Retina (tissue), 1 donor: Measurements from ENCODE around the gene GDPD5.

ENCODE experiments used
- DNase-seq: peaks from one replicate; pipeline ENCODE4 v3.0.0-alpha.2; 2016

Gene GDPD5

DNA sequence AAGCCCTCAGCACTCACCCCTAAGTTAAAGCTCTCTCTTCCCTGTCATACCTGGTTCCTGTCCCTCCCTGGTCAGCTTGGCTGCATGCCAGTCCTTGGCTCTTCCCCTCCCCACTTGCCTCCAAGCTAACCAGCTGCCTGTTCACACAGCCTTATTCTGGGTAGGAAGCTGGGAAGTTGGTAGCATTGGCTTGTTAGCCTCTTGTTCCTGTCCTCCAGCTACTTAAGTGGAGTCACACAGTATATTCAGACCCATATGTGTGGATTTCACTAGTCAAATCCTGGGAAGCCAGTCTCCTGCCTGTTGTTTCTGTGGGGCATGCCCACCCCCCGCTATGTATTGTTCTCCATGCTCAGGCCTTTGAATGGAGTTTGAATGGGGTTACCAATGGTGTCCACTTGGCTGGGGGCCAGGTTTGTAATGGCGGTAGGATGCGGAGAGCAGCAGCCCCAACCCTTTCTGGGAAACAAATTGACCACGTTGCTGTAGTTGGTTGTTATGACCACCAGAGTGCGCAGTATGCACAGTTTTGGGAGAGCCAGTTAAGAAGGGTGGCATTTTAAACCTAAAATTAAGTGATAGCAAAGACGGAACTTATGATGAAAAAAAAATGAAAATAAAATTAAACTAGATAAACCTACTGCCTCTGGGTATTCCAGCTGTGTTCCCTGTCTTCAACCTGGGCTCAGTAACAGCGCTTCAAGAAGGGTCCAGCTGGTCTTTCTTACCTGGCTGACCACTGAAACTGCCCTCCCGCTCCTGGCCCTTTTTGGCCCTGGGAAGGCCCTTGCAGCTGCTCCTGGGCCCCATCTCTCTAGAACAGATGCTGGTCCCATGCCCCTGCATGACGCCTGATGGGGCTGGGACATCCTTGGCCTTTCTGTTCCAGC lies 137.1 kb downstream of the GDPD5 start:
- DNase-seq: peak; percentile 82

GRCh38 chr11:75387736-75388294 lies 137.9 kb downstream of the GDPD5 start:
- DNase-seq: no peak

DNA sequence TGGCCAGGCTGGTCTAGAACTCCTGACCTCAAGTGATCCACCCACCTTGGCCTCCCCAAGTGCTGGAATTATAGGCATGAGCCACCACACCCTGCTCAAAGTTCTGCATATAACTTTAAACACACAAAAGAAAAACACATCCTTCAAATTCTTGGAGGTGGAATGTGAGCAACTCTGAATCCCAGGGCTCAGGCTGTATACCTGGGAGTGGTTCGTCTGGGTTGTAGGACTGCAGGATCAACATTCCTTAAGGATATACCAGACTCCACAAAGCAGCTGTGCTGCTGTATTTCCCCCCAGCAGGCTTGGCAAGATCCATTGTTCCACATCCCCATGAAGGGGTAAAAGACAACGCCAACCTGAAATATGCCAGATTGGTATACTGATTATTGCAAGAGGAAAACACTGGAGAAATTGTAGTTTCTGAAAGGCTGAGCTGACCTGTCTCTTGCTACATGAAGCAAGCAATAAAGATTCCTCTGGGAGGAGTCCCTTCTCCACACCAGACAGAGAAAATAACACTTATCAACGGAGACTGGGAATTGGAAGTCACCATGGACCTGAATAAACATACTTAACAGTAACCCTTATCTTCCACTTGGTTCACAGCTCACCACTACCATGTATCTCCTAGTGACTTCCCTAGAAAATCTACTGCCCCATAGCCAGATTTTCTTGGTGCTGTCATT lies 138.7 kb downstream of the GDPD5 start:
- DNase-seq: no peak
